Skeletal muscle cell (primary cell): ENCODE data around the gene NPIPB6.
A peak's percentile ranks its signal among the peaks of the same experiment; 100 is the strongest.

Source experiments
- DNase-seq: peaks from one replicate; pipeline ENCODE4 v3.0.0-alpha.2; 2010; ENCODE audit warnings: low read depth
- H3K4me3 ChIP-seq: 2 replicates; pipeline ENCODE4 v1.5.1; 2011; ENCODE audit warnings: low read depth, mild to moderate bottlenecking, control low read depth, low read length, moderate library complexity

NPIPB6 gene

DNA sequence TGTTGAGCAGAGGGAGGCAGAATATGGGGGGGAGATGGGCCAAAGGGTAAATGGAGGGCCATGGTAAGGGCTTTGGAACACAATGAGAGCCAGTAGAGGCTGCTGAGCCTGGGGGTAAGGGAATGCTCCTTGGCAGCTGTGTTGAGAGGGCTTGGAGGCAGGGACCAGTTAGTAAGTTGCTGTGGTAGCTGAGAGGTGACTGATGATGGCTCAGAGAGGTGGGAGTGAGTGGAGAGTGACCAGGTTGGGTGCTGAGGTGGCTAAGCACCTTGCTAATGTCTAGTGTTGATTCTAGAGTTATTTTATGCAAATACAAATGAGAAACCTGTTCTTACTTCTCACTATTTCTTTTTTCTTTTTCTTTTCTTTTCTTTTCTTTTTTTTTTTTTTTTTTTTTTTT is 60.2 kb downstream of the NPIPB6 start:
- no peak overlapping the region for H3K4me3 ChIP-seq
- no peak for DNase-seq

- no peak overlapping the region for H3K4me3 ChIP-seq
- no peak for DNase-seq
Observed at GRCh38 chr16:28301620-28302019, 61.7 kb downstream of the NPIPB6 start.

- H3K4me3 ChIP-seq = no peak overlapping the region
- DNase-seq = no peak
Observed at GRCh38 chr16:28301154-28301553, 62.2 kb downstream of the NPIPB6 start.

- no peak for DNase-seq
- H3K4me3 ChIP-seq = no peak overlapping the region
Observed at GRCh38 chr16:28300327-28300726, 63.0 kb downstream of the NPIPB6 start.

DNA sequence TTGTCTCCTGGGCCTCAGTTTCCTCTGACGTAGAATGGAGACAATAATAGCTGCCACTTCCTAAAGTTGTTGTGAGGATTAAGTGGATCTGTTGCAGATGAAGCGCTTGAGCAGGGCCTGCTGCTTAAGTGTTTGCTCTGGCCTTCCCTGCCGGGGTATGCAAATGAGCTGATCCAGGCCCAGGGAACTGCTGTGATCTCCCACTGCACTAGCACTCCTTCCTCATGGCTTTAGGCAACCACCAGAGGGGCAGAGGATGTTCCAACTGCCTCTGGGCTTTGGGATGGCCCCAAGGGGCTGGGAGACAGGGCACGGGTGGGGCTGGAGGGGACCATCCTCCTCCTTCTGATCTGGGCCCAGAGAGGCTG is 64.8 kb downstream of the NPIPB6 start:
- H3K4me3 ChIP-seq = no peak overlapping the region
- DNase-seq = no peak

- no peak for DNase-seq
- no peak overlapping the region for H3K4me3 ChIP-seq
Observed at GRCh38 chr16:28297784-28298510, 65.4 kb downstream of the NPIPB6 start.

GRCh38 chr16:28297308-28297707 is 66.0 kb downstream of the NPIPB6 start:
- no peak for DNase-seq
- H3K4me3 ChIP-seq = no peak overlapping the region

DNA sequence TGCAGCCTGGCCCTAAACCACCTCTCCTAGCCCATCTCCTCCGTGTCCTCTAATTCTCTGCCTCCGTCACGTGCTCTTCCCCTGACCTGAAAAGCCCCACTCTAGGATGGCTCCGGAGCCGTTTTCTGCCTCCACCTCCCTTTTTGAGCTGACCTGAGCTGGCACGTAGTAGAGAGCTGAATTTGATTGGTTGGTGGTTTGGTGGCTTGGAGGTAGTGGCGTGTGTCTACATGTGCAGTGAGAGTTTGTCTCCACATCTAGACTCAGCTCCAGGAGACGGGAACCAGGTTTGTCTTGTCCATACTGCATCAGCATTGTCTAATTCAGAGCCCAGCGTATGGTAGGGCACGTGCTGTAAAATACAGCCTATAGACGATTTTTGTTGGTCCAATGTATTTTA is 68.0 kb downstream of the NPIPB6 start:
- DNase-seq = no peak
- no peak overlapping the region for H3K4me3 ChIP-seq

GRCh38 chr16:28294201-28294600 is 69.1 kb downstream of the NPIPB6 start:
- H3K4me3 ChIP-seq = no peak overlapping the region
- no peak for DNase-seq

- no peak overlapping the region for H3K4me3 ChIP-seq
Observed at GRCh38 chr16:28293601-28293960, 69.7 kb downstream of the NPIPB6 start.

GRCh38 chr16:28292731-28293600 is 70.3 kb downstream of the NPIPB6 start:
- no peak for DNase-seq
- peak overlapping the region; percentile 47 for H3K4me3 ChIP-seq

More at GRCh38 chr16:28293601-28293960, 69.7 kb downstream of the NPIPB6 start:
- no peak for DNase-seq
